ENCODE results near the gene SPRTN. TPM values are rescaled to one million over a fixed set of nuclear protein-coding genes. Genes with fewer than 3 reads are reported as not detected.

SPRTN gene
- total RNA-seq, 1 experiment from 2014 or later: 30.4 TPM

GRCh38 chr1:231310391-231310934 lies 27.6 kb upstream of the SPRTN start:
- intact Hi-C loops (cut with micrococcal nuclease): no loop called here
- no peak for TF ChIP-seq CTCF (IDR thresholded peaks at IDR 0.05; ENCODE audit: unreplicated experiment)
- CTCF ChIA-PET: interaction anchor here (0.7 kb wide), 1 partner anchor 241 kb away, joined by 3 read pairs; no protein-coding TSS in a partner anchor
- no peaks in the 10 kb centered on the region for H3K27me3 Mint-ChIP-seq (ENCODE audit: insufficient read depth, unreplicated experiment)
- no TSS peak for BruUV-seq (replicated peaks)
- no peak overlapping the region for H3K4me3 Mint-ChIP-seq (ENCODE audit: unreplicated experiment)
- peaks cover 6% of the 10 kb centered on the region for H3K9me3 Mint-ChIP-seq (ENCODE audit: unreplicated experiment)
- no peaks in the 10 kb centered on the region for H3K36me3 Mint-ChIP-seq (ENCODE audit: insufficient read depth, unreplicated experiment)
- no peak for DNase-seq (ENCODE audit: unreplicated experiment)
- POLR2A ChIA-PET: interaction anchor here (0.8 to 1.2 kb wide), 2 partner anchors 15 to 28 kb away, joined by 3 read pairs; partner anchors contain the start of genes EXOC8 and SPRTN
- H3K4me1 Mint-ChIP-seq (ENCODE audit: insufficient read depth, unreplicated experiment): no peaks in the 10 kb centered on the region
- H3K27ac Mint-ChIP-seq (ENCODE audit: low read depth, unreplicated experiment): no peak overlapping the region

- peaks cover 6% of the 10 kb centered on the region for H3K9me3 Mint-ChIP-seq (ENCODE audit: unreplicated experiment)
- no peak for TF ChIP-seq CTCF (IDR thresholded peaks at IDR 0.05; ENCODE audit: unreplicated experiment)
- POLR2A ChIA-PET: interaction anchor here (0.6 to 1.3 kb wide), 2 partner anchors 26 to 45 kb away, joined by 4 to 6 read pairs; partner anchors contain the start of genes EXOC8 and SPRTN
- intact Hi-C loops (cut with micrococcal nuclease): no loop called here
- H3K4me1 Mint-ChIP-seq (ENCODE audit: insufficient read depth, unreplicated experiment): peaks cover 6% of the 10 kb centered on the region
- CTCF ChIA-PET: interaction anchor here (0.6 to 1.2 kb wide), 2 partner anchors 28 to 46 kb away, joined by 3 read pairs; no protein-coding TSS in a partner anchor
- no peak overlapping the region for H3K4me3 Mint-ChIP-seq (ENCODE audit: unreplicated experiment)
- H3K27me3 Mint-ChIP-seq (ENCODE audit: insufficient read depth, unreplicated experiment): no peaks in the 10 kb centered on the region
- H3K36me3 Mint-ChIP-seq (ENCODE audit: insufficient read depth, unreplicated experiment): no peaks in the 10 kb centered on the region
- no peak overlapping the region for H3K27ac Mint-ChIP-seq (ENCODE audit: low read depth, unreplicated experiment)
- no TSS peak for BruUV-seq (replicated peaks)
- no peak for DNase-seq (ENCODE audit: unreplicated experiment)
These were observed 26.2 kb upstream of the SPRTN start for GRCh38 chr1:231311720-231312431.

- no TSS peak for BruUV-seq (replicated peaks)
- TF ChIP-seq CTCF (IDR thresholded peaks at IDR 0.05; ENCODE audit: unreplicated experiment): no peak
- H3K27me3 Mint-ChIP-seq (ENCODE audit: insufficient read depth, unreplicated experiment): no peaks in the 10 kb centered on the region
- H3K27ac Mint-ChIP-seq (ENCODE audit: low read depth, unreplicated experiment): no peak overlapping the region
- intact Hi-C loops (cut with micrococcal nuclease): no loop called here
- POLR2A ChIA-PET: interaction anchor here (1.3 kb wide), 1 partner anchor 25 kb away, joined by 4 read pairs; the partner anchor contains the start of genes EXOC8 and SPRTN
- DNase-seq (ENCODE audit: unreplicated experiment): no peak
- H3K36me3 Mint-ChIP-seq (ENCODE audit: insufficient read depth, unreplicated experiment): no peaks in the 10 kb centered on the region
- CTCF ChIA-PET: interaction anchor here (0.6 to 1.2 kb wide), 2 partner anchors 29 to 45 kb away, joined by 3 read pairs; no protein-coding TSS in a partner anchor
- H3K4me1 Mint-ChIP-seq (ENCODE audit: insufficient read depth, unreplicated experiment): peaks cover 6% of the 10 kb centered on the region
- peaks cover 3% of the 10 kb centered on the region for H3K9me3 Mint-ChIP-seq (ENCODE audit: unreplicated experiment)
- no peak overlapping the region for H3K4me3 Mint-ChIP-seq (ENCODE audit: unreplicated experiment)
These were observed 25.7 kb upstream of the SPRTN start for GRCh38 chr1:231312432-231312788.

GRCh38 chr1:231313661-231314060 lies 24.4 kb upstream of the SPRTN start:
- intact Hi-C loops (cut with micrococcal nuclease): no loop called here
- POLR2A ChIA-PET: interaction anchor here (0.6 kb wide), 1 partner anchor 288 kb away, joined by 4 read pairs; no protein-coding TSS in a partner anchor
- Mint-ChIP-seq H3K36me3 (ENCODE audit: insufficient read depth, unreplicated experiment) (no peaks in the 10 kb centered on the region), H3K27me3 (ENCODE audit: insufficient read depth, unreplicated experiment) (no peaks in the 10 kb centered on the region), H3K27ac (ENCODE audit: low read depth, unreplicated experiment) (no peak overlapping the region), H3K9me3 (ENCODE audit: unreplicated experiment) (no peaks in the 10 kb centered on the region), H3K4me3 (ENCODE audit: unreplicated experiment) (no peak overlapping the region), H3K4me1 (ENCODE audit: insufficient read depth, unreplicated experiment) (peaks cover 6% of the 10 kb centered on the region)
- BruUV-seq (replicated peaks): no TSS peak
- CTCF ChIA-PET: interaction anchor here (0.7 to 1.1 kb wide), 3 partner anchors 79 to 282 kb away, joined by 3 to 4 read pairs (median 4); no protein-coding TSS in a partner anchor
- DNase-seq (ENCODE audit: unreplicated experiment): no peak
- TF ChIP-seq CTCF (IDR thresholded peaks at IDR 0.05; ENCODE audit: unreplicated experiment): no peak
